H9 (cell line): ENCODE results near the gene TTN. TPM values are rescaled to one million over a fixed set of nuclear protein-coding genes. Genes with fewer than 3 reads are reported as not detected.

Experiments
- DNase-seq: peaks from one replicate; pipeline ENCODE4 v3.0.0-alpha.2; 2017
- H2AFZ ChIP-seq: one replicate; pipeline ENCODE4 v1.6.1; 2013; ENCODE audit warnings: mild to moderate bottlenecking, low read length, control low read depth, moderate library complexity
- H2AK5ac ChIP-seq: 2 replicates; pipeline ENCODE4 v1.6.1; 2013; ENCODE audit warnings: low read length, control low read depth, mixed read lengths; ENCODE audit not compliant: insufficient read length
- H2BK120ac ChIP-seq: one replicate; pipeline ENCODE4 v1.6.1; 2013; ENCODE audit warnings: low read depth, mild to moderate bottlenecking, low read length, control low read depth, inconsistent platforms; ENCODE audit not compliant: poor library complexity, severe bottlenecking
- H2BK12ac ChIP-seq: 2 replicates; pipeline ENCODE4 v1.6.1; 2013; ENCODE audit warnings: low read length, control low read depth, mixed read lengths, low read depth; ENCODE audit not compliant: insufficient read length
- H2BK15ac ChIP-seq: 2 replicates; pipeline ENCODE4 v1.6.1; 2013; ENCODE audit warnings: low read depth, low read length, control low read depth
- H2BK20ac ChIP-seq: one replicate; pipeline ENCODE4 v1.6.1; 2013; ENCODE audit warnings: low read depth, mild to moderate bottlenecking, low read length, control low read depth, inconsistent platforms; ENCODE audit not compliant: poor library complexity, severe bottlenecking
- H2BK5ac ChIP-seq: 2 replicates; pipeline ENCODE4 v1.6.1; 2013; ENCODE audit warnings: low read length, control low read depth, mixed read lengths; ENCODE audit not compliant: insufficient read length
- H3K14ac ChIP-seq: 2 replicates; pipeline ENCODE4 v1.6.1; 2013; ENCODE audit warnings: low read length, control low read depth; ENCODE audit not compliant: insufficient read depth
- H3K18ac ChIP-seq: 2 replicates; pipeline ENCODE4 v1.6.1; 2013; ENCODE audit warnings: low read depth, mild to moderate bottlenecking, mixed read lengths, low read length, control low read depth; ENCODE audit not compliant: insufficient read length
- H3K23ac ChIP-seq: 2 replicates; pipeline ENCODE4 v1.6.1; 2013; ENCODE audit warnings: low read length, control low read depth, mixed read lengths, low read depth; ENCODE audit not compliant: insufficient read length
- H3K23me2 ChIP-seq: 2 replicates; pipeline ENCODE4 v1.6.1; 2013; ENCODE audit warnings: low read depth, mild to moderate bottlenecking, mixed read lengths, low read length, control low read depth; ENCODE audit not compliant: insufficient read length, poor library complexity, severe bottlenecking
- H3K27ac ChIP-seq: 2 replicates; pipeline ENCODE4 v1.5.1; 2013; ENCODE audit warnings: low read length, control low read depth, mixed read lengths, low read depth; ENCODE audit not compliant: insufficient read length
- H3K27me3 ChIP-seq: 2 replicates; pipeline ENCODE4 v1.6.1; 2013; ENCODE audit warnings: low read length, control low read depth, inconsistent platforms; ENCODE audit not compliant: insufficient read depth
- H3K4ac ChIP-seq: 2 replicates; pipeline ENCODE4 v1.6.1; 2013; ENCODE audit warnings: low read depth, mild to moderate bottlenecking, control low read depth, inconsistent platforms, low read length, moderate library complexity
- H3K4me1 ChIP-seq: 2 replicates; pipeline ENCODE4 v1.6.1; 2013; ENCODE audit warnings: low read length, control low read depth, inconsistent platforms; ENCODE audit not compliant: insufficient read depth
- H3K4me2 ChIP-seq: 2 replicates; pipeline ENCODE4 v1.6.1; 2013; ENCODE audit warnings: low read length, control low read depth, mixed read lengths; ENCODE audit not compliant: insufficient read length, insufficient read depth
- H3K56ac ChIP-seq: 2 replicates; pipeline ENCODE4 v1.6.1; 2013; ENCODE audit warnings: low read depth, mild to moderate bottlenecking, mixed read lengths, low read length, control low read depth; ENCODE audit not compliant: insufficient read length
- H3K79me1 ChIP-seq: 2 replicates; pipeline ENCODE4 v1.6.1; 2013; ENCODE audit warnings: low read depth, mild to moderate bottlenecking, moderate library complexity, low read length, control low read depth, inconsistent platforms; ENCODE audit not compliant: insufficient read depth, poor library complexity, severe bottlenecking
- H3K79me2 ChIP-seq: 2 replicates; pipeline ENCODE4 v1.6.1; 2013; ENCODE audit warnings: low read length, control low read depth, inconsistent platforms; ENCODE audit not compliant: insufficient read depth
- H3K9ac ChIP-seq: 2 replicates; pipeline ENCODE4 v1.6.1; 2013; ENCODE audit warnings: low read length, control low read depth, mixed read lengths; ENCODE audit not compliant: insufficient read length; ENCODE audit errors: extremely low read depth
- H3K9me3 ChIP-seq: one replicate; pipeline ENCODE4 v1.6.1; 2013; ENCODE audit warnings: low read depth, low read length, inconsistent platforms; ENCODE audit not compliant: control insufficient read depth
- H3T11ph ChIP-seq: one replicate; pipeline ENCODE4 v1.6.1; 2013; ENCODE audit warnings: mild to moderate bottlenecking, low read length, control low read depth, inconsistent platforms
- H4K20me1 ChIP-seq: one replicate; pipeline ENCODE4 v1.6.1; 2013; ENCODE audit not compliant: control insufficient read depth, insufficient read length, insufficient read depth
- H4K5ac ChIP-seq: 2 replicates; pipeline ENCODE4 v1.6.1; 2013; ENCODE audit warnings: low read depth, mild to moderate bottlenecking, mixed read lengths, low read length, control low read depth; ENCODE audit not compliant: insufficient read length
- H4K8ac ChIP-seq: replicated peaks from 2 replicates; pipeline ENCODE4 v1.6.1; 2013; ENCODE audit warnings: low read length, control low read depth, mixed read lengths, low read depth; ENCODE audit not compliant: insufficient read length
- H4K91ac ChIP-seq: 2 replicates; pipeline ENCODE4 v1.6.1; 2013; ENCODE audit warnings: low read depth, mild to moderate bottlenecking, moderate library complexity, mixed read lengths, low read length, control low read depth; ENCODE audit not compliant: insufficient read length
- H3K27ac Mint-ChIP-seq, 3 experiments: 2 replicates in 2 of 3; 3 replicates in 1 of 3; pipeline ENCODE4 v1.8.0; 2020 to 2021; ENCODE audit warnings: mixed read lengths in 3 of 3, mild to moderate bottlenecking in 1 of 3, moderate library complexity in 1 of 3
- H3K27me3 Mint-ChIP-seq: 2 replicates; pipeline ENCODE4 v1.8.0; 2021; ENCODE audit warnings: low read depth, mild to moderate bottlenecking, moderate library complexity, mixed read lengths
- H3K36me3 Mint-ChIP-seq, 3 experiments: 2 replicates in 2 of 3; 3 replicates in 1 of 3; pipeline ENCODE4 v1.8.0; 2020 to 2021; ENCODE audit warnings: low read depth in 3 of 3, mixed read lengths in 3 of 3; ENCODE audit not compliant: insufficient read depth in 1 of 3
- H3K4me1 Mint-ChIP-seq, 2 experiments: 2 replicates each; pipeline ENCODE4 v1.8.0; 2020; ENCODE audit warnings: mixed read lengths in 2 of 2
- H3K4me3 Mint-ChIP-seq, 2 experiments: 2 replicates in 1 of 2; 3 replicates in 1 of 2; pipeline ENCODE4 v1.8.0; 2020 to 2021; ENCODE audit warnings: mild to moderate bottlenecking in 2 of 2, mixed read lengths in 2 of 2, moderate library complexity in 1 of 2
- H3K9me3 Mint-ChIP-seq, 2 experiments: 2 replicates in 1 of 2; 3 replicates in 1 of 2; pipeline ENCODE4 v1.8.0; 2020; ENCODE audit warnings: mild to moderate bottlenecking in 2 of 2, mixed read lengths in 2 of 2, moderate library complexity in 1 of 2
- CTCF ChIP-seq: fragments of 200-600 bp; sonication (generic); conservative IDR thresholded peaks from 3 replicates; pipeline ENCODE4 v1.8.0; 2021; ENCODE audit warnings: antibody characterized with exemption, mild to moderate bottlenecking
- WGBS: extraction: QIAGEN DNeasy Blood & Tissue Kit; methylation state at CpG from one replicate; pipeline ENCODE4 v1.1.7; 2013; ENCODE audit warnings: missing lambda C conversion rate, low lambda C conversion rate, mixed read lengths; ENCODE audit not compliant: insufficient read length; ENCODE audit errors: extremely low coverage; 5-methylcytosine and 5-hydroxymethylcytosine counted together
- total RNA-seq: library from RNA; stranded (reverse); gene quantifications from 2 replicates; pipeline ENCODE4 v1.2.1, GENCODE V29; 2021

The TTN gene
- total RNA-seq, 1 experiment from 2014 or later, result 0.70 TPM

- DNase-seq, result no peak
- no peak overlapping the region for H3K27ac ChIP-seq
- H2BK120ac ChIP-seq, result no peak overlapping the region
- H2BK15ac ChIP-seq, result no peak overlapping the region
- no peak overlapping the region for H2AFZ ChIP-seq
- H3K9me3 ChIP-seq, result no peaks in the 10 kb centered on the region
- no peak overlapping the region for H2BK5ac ChIP-seq
- H4K91ac ChIP-seq, result no peak overlapping the region
- H3K23me2 ChIP-seq, result no peaks in the 10 kb centered on the region
- Mint-ChIP-seq H3K27me3 (no peaks in the 10 kb centered on the region), H3K9me3 (no peaks in the 10 kb centered on the region), H3K4me3 (no peak overlapping the region), H3K27ac (no peak overlapping the region), H3K36me3 (no peaks in the 10 kb centered on the region), H3K4me1 (no peaks in the 10 kb centered on the region)
- WGBS, result no CpG with 5 or more reads among the region's 5 CpGs
- H3K4me1 ChIP-seq, result no peaks in the 10 kb centered on the region
- no peaks in the 10 kb centered on the region for H4K20me1 ChIP-seq
- H3K27me3 ChIP-seq, result no peaks in the 10 kb centered on the region
- no peaks in the 10 kb centered on the region for H3K79me2 ChIP-seq
- no peak overlapping the region for H4K5ac ChIP-seq
- no peaks in the 10 kb centered on the region for H3K79me1 ChIP-seq
- no peak overlapping the region for H3K18ac ChIP-seq
- H3K23ac ChIP-seq, result no peak overlapping the region
- no peak overlapping the region for H3K4me2 ChIP-seq
- H2AK5ac ChIP-seq, result no peak overlapping the region
- no peak overlapping the region for H3K56ac ChIP-seq
- no peak overlapping the region for H2BK20ac ChIP-seq
- no peak for TF ChIP-seq CTCF
- H3K4ac ChIP-seq, result no peak overlapping the region
- no peak overlapping the region for H3K9ac ChIP-seq
- no peak overlapping the region for H3T11ph ChIP-seq
- no peak overlapping the region for H3K14ac ChIP-seq
- H4K8ac ChIP-seq, result no peak overlapping the region
- no peak overlapping the region for H2BK12ac ChIP-seq
Observed at GRCh38 chr2:178731300-178731699, 75.9 kb downstream of the TTN start.
